Measurements from ENCODE around the gene MED26. TPM values are rescaled to one million over a fixed set of nuclear protein-coding genes. Genes with fewer than 3 reads are reported as not detected.
A peak's percentile ranks its signal among the peaks of the same experiment; 100 is the strongest.
"Not testable (repeated sequence)": the region's sequence is repeated elsewhere in the genome, so short reads cannot be mapped to it uniquely, and the experiment has no call there.

Gene MED26
- total RNA-seq, 1 donor from 2014 or later = 11.1 TPM

DNA sequence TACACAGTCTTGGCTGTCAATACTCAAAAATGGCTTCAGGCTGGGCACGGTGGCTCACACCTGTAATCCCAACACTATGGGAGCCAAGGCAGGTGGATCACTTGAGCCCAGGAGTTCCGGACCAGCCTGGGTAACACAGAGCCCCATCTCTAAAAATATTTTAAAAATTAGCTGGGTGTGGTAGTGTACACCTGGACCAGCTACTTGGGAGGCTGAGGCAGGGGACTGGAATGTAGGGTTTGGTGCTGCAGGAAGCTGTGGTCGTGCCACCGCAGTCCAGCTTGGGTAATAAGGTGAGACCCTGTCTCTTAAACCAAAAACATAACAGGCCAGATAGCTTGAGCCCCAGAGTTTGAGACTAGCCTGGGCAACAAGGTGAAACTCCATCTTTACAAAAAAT is 79.0 kb downstream of the MED26 start:
- intact Hi-C loops (cut with DNase I) = no loop called here
- Histone ChIP-seq H3K36me3 (peaks cover 31% of the 10 kb centered on the region), H3K9me3 (no peaks in the 10 kb centered on the region), H3K4me3 (no peak overlapping the region), H3K27ac (no peak overlapping the region), H3K4me1 (peaks cover 1% of the 10 kb centered on the region), H3K27me3 (ENCODE audit: low read depth) (no peaks in the 10 kb centered on the region)
- TF ChIP-seq, protein P1, sequence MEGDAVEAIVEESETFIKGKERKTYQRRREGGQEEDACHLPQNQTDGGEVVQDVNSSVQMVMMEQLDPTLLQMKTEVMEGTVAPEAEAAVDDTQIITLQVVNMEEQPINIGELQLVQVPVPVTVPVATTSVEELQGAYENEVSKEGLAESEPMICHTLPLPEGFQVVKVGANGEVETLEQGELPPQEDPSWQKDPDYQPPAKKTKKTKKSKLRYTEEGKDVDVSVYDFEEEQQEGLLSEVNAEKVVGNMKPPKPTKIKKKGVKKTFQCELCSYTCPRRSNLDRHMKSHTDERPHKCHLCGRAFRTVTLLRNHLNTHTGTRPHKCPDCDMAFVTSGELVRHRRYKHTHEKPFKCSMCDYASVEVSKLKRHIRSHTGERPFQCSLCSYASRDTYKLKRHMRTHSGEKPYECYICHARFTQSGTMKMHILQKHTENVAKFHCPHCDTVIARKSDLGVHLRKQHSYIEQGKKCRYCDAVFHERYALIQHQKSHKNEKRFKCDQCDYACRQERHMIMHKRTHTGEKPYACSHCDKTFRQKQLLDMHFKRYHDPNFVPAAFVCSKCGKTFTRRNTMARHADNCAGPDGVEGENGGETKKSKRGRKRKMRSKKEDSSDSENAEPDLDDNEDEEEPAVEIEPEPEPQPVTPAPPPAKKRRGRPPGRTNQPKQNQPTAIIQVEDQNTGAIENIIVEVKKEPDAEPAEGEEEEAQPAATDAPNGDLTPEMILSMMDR (IDR thresholded peaks at IDR 0.05) = no peak
- DNase-seq (no peak), ATAC-seq (peak; percentile 48 to 64)

DNA sequence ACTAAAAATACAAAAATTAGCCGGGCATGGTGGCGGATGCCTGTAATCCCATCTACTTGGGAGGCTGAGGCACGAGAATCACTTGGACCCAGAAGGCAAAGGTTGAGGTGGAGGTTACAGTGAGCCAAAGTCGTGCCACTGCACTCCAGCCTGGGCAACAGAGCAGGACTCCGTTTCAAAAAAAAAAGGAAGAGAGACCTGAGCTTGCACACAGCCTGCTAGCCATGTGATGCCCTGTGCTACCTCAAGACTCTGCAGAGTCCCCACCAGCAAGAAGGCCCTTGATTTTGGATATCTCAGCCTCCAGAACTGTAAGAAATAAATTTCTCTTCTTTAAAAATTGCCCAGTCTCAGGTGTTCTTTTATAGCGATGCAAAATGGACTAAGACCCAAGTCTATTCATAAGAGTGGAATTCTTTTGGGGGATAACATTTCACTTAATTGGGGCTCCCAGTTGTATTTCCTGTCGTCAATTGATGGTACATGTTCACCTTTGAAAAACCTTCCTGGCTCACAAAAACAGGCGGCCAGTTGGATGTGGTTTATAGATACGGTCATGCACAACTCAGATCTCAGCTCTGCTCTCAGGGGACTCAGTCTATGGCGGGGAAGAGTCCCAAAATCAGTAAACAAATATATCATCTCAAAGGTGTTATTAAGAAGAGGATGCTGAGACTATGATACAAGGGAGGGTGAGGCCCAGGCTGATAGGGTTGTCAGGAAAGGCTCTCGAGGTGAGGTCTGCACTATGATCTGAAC is 83.4 kb downstream of the MED26 start:
- Histone ChIP-seq H3K9me3 (no peaks in the 10 kb centered on the region), H3K4me3 (no peak overlapping the region), H3K36me3 (peaks cover 10% of the 10 kb centered on the region), H3K4me1 (peaks cover 32% of the 10 kb centered on the region), H3K27me3 (ENCODE audit: low read depth) (no peaks in the 10 kb centered on the region), H3K27ac (no peak overlapping the region)
- TF ChIP-seq, protein P1 (IDR thresholded peaks at IDR 0.05) = no peak
- no peak for ATAC-seq
- intact Hi-C loops (cut with DNase I) = no loop called here
- no peak for DNase-seq

- ATAC-seq; H3K27me3 ChIP-seq (ENCODE audit: low read depth); intact Hi-C loops (cut with DNase I); DNase-seq; H3K9me3 ChIP-seq; H3K4me3 ChIP-seq; H3K27ac ChIP-seq: not testable (repeated sequence)
- Histone ChIP-seq H3K36me3 (peaks cover 15% of the 10 kb centered on the region), H3K4me1 (peaks cover 36% of the 10 kb centered on the region)
These were observed 84.3 kb downstream of the MED26 start for GRCh38 chr19:16543734-16544133.

GRCh38 chr19:16542910-16543472 is 85.0 kb downstream of the MED26 start:
- no peak for DNase-seq
- Histone ChIP-seq H3K27me3 (ENCODE audit: low read depth) (no peaks in the 10 kb centered on the region), H3K9me3 (no peaks in the 10 kb centered on the region), H3K4me3 (peak overlapping the region; percentile 99), H3K36me3 (peaks cover 20% of the 10 kb centered on the region), H3K4me1 (peaks cover 36% of the 10 kb centered on the region), H3K27ac (peak overlapping the region; percentile 88)
- no peak for ATAC-seq
- intact Hi-C loops (cut with DNase I) = no loop called here
- TF ChIP-seq, protein P1 (IDR thresholded peaks at IDR 0.05) = no peak

- Histone ChIP-seq H3K27ac (peak within 1 kb of the TSS; percentile 88), H3K27me3 (ENCODE audit: low read depth) (no peaks in the 10 kb centered on the region), H3K4me3 (peak within 1 kb of the TSS; percentile 99), H3K36me3 (peaks cover 26% of the 10 kb centered on the region), H3K9me3 (no peaks in the 10 kb centered on the region), H3K4me1 (peaks cover 36% of the 10 kb centered on the region)
- DNase-seq (peak; percentile 96), ATAC-seq (peak; percentile 98)
- TF ChIP-seq, protein P1 (IDR thresholded peaks at IDR 0.05) = no peak
- intact Hi-C loops (cut with DNase I) = no loop called here
These were observed 85.7 kb downstream of the MED26 start, which contains the start of gene CHERP for GRCh38 chr19:16542045-16542909. Gene CHERP, minus strand, starts transcription at chr19:16542437. Its CDS starts 59 bp downstream, at chr19:16542378.

Data from lower lobe of right lung (tissue), 2 donors.